Gastroesophageal sphincter (tissue), 3 donors: ENCODE results near the gene SLC8A1.

Experiments used
- CTCF ChIP-seq, 4 experiments: fragments of 200-600 bp in 2 of 4; fragments of 450-650 bp in 2 of 4; sonication (generic) in 1 of 4; IDR thresholded peaks; one replicate each; pipeline ENCODE4 v1.5.1; 2017 to 2019; ENCODE audit warnings: antibody characterized with exemption in 4 of 4, mild to moderate bottlenecking in 2 of 4, moderate library complexity in 2 of 4
- EP300 ChIP-seq: sonication (generic); formaldehyde crosslinking; IDR thresholded peaks from one replicate; pipeline ENCODE4 v1.6.1; 2017; ENCODE audit warnings: antibody characterized with exemption, mild to moderate bottlenecking
- POLR2A ChIP-seq, 2 donors: fragments of 450-650 bp; IDR thresholded peaks; one replicate each; pipeline ENCODE4 v1.6.1; 2017; ENCODE audit warnings: antibody characterized with exemption in 2 of 2, mild to moderate bottlenecking in 2 of 2, moderate library complexity in 1 of 2
- POLR2AphosphoS5 ChIP-seq: sonication (generic); formaldehyde crosslinking; IDR thresholded peaks from one replicate; pipeline ENCODE4 v1.6.1; 2017; ENCODE audit warnings: antibody characterized with exemption

DNA sequence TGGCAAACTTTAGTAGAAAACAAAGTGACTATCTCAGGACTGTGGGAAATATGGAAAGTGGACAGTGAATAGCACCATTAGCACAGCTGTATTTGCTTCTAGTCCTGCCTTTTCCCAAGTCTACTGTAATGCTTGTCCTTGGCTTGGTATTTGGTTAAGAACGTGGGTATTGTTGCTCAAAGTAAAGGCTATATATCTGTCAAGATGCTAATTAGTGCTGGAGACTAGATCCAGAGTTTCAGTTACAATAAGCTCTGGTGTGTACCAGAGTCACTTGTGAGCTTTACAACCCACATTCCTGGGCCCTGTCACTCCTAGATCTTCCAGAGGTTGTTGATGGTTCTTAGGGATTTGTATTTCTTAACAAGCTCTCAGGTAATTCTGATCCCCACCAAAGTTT, 313.6 kb downstream of the SLC8A1 start:
- TF ChIP-seq CTCF (IDR thresholded peaks at IDR 0.05) (no peak), POLR2AphosphoS5 (no peak), POLR2A (IDR thresholded peaks at IDR 0.05) (no peak), EP300 (no peak)
